HL-60/S4 treated with phorbol 12-myristate 13-acetate at 8.2 ng/mL for 4 days and 3 days (cell line): Measurements from ENCODE around the gene ACVR2A.

ENCODE experiments used
- in situ Hi-C: fragments of 300-500 bp; cut with MboI; formaldehyde crosslinking; loops from 2 replicates; pipeline ENCODE4 v1.15.0; 2022; ENCODE audit warnings: low sequenced_read_pairs

ACVR2A gene

DNA sequence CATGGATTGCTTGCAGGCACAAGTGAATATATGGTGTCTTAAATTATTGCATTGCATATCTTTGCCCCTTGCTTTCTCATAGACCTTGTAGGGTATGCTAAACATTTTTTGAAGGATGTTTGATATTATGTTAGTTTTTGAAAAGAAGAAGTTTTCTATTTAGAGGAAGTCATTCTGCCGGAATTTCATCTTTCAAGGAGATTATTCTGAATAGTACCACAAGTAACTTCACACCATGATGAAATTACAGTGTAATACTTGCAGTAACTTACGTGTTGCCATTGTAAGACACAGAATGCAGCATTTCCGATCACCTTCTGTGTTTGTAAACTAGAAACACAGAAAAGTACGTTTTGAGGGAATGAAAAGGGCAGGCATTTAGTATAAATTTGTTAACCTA lies 71.9 kb downstream of the ACVR2A start:
- in situ Hi-C loops = loop anchor here (25.0 kb wide), 1 partner anchor 829 kb away; no protein-coding TSS in a partner anchor

DNA sequence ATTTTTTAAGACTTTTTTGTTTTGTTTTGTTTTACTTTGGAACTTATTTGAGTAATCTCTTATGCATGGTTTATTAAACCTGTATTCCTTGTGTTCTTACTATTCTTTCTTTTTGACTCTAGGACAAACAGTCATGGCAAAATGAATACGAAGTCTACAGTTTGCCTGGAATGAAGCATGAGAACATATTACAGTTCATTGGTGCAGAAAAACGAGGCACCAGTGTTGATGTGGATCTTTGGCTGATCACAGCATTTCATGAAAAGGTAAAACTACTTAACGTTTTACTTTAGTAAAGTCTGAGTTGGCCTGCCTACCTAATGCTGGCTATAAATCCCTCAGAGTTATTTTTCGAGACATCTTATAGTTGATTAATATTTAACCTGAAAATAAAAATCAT lies 72.3 kb downstream of the ACVR2A start:
- in situ Hi-C loops = loop anchor here (25.0 kb wide), 1 partner anchor 830 kb away; no protein-coding TSS in a partner anchor

DNA sequence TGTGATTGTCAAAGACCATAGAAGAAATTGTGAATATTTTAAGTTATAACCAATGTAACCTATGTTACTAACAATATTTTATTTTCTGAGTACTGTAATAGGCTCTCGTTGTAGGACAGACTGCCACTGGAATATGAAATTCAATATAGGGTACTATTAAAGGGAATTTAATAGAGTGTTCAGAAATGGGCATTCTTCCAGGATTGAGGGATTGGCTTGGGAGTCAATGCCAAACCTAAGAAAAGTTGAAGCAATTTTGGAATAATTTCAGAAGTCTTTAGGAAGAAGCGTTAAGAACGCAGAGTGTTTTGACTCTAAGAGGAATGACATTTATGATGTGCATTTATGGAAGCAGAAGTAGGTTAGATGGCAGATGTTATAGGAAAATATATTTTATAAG lies 79.0 kb downstream of the ACVR2A start:
- in situ Hi-C loops = loop anchor here (25.0 kb wide), 1 partner anchor 837 kb away; no protein-coding TSS in a partner anchor

DNA sequence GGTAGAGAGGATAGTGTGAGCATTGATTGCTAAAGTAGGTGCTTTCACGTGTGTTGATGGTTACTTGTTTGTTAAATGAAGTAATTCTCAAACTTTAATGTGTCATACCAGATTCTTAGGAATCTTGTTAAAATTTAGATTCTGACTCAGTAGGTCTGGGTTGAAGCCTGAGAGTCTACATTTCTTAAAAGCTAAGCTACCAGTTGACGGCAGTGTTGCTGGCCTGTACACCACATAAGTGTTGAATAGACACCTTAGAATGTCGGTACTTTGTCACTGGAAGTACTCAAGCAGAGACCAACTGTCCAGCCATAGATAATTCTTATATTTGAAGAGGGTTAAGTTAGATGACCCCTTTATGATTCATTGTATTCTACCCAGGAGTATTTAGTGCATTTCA lies 79.8 kb downstream of the ACVR2A start:
- in situ Hi-C loops = loop anchor here (25.0 kb wide), 2 partner anchors 837 to 1063 kb away; no protein-coding TSS in a partner anchor

DNA sequence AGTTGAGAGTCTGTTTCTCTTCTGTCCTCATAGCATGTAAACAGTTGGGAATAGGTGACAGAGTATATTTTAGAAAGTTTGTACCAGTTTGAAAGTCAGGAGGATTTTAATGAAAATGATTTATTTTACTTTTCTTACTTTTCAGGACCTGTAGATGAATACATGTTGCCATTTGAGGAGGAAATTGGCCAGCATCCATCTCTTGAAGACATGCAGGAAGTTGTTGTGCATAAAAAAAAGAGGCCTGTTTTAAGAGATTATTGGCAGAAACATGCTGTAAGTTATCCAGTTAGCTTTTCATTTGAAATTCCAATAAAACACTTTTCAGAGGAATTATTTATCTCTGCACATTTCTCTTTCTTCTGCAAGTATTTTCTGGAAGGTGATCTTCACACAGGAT lies 81.1 kb downstream of the ACVR2A start:
- in situ Hi-C loops = loop anchor here (25.0 kb wide), 1 partner anchor 1061 kb away; no protein-coding TSS in a partner anchor

DNA sequence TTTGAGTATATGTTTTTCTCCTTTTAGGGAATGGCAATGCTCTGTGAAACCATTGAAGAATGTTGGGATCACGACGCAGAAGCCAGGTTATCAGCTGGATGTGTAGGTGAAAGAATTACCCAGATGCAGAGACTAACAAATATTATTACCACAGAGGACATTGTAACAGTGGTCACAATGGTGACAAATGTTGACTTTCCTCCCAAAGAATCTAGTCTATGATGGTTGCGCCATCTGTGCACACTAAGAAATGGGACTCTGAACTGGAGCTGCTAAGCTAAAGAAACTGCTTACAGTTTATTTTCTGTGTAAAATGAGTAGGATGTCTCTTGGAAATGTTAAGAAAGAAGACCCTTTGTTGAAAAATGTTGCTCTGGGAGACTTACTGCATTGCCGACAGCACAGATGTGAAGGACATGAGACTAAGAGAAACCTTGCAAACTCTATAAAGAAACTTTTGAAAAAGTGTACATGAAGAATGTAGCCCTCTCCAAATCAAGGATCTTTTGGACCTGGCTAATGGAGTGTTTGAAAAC lies 82.3 kb downstream of the ACVR2A start:
- in situ Hi-C loops = loop anchor here (25.0 kb wide), 1 partner anchor 1060 kb away; no protein-coding TSS in a partner anchor

DNA sequence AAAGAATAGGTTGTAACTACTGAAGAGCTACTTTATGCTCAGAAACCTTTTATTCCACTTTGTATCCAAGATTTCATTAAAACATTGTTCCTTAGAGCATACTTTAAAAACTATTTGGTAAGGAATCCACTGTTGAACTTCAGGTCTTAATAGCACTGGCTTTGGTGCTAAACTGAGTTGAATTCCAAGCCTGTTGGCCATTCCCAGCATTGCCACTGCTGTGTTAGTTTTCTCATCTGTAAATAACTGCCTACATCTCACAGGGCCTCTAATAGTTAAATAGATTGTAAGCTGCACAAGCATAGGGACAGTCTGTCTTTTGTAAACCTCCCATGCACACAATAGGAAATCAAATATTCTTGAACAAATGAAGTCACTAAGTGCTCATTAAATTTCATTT lies 89.1 kb downstream of the ACVR2A start:
- in situ Hi-C loops = loop anchor here (25.0 kb wide), 1 partner anchor 1053 kb away; no protein-coding TSS in a partner anchor

DNA sequence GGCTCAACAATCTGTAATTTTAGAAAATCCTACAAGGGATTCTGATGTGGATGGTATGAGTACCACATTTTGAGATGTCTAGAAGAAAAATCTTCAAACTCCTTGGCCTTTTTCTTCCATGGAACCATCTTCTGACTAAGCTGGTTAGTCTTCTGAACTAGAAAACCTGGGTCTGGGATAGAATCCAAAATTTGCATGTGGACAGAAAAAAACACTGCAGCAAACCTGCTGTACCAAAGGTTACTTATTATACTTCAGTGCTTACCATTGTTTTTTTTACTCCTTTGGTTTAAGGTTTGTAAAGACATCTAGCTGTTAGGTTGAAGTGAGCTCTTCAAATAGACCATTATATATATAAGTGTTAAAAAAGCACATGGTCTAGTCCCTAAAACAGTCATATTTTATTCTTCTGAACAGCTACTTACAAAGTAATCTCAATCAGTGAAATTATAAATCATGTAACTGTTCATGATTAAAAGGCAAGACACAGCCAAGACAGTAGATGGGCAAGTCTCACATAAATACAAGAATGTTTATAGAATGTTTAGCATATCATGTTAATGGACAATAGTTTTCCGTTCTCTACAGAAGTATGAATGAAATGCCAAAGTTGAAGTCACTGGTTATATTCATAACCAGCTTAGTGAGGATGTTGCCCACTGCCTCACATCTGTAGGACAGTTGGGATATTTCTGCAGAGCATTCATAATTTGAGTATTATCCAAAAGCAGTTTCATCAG lies 90.2 kb downstream of the ACVR2A start:
- in situ Hi-C loops = loop anchor here (25.0 kb wide), 1 partner anchor 1052 kb away; no protein-coding TSS in a partner anchor

DNA sequence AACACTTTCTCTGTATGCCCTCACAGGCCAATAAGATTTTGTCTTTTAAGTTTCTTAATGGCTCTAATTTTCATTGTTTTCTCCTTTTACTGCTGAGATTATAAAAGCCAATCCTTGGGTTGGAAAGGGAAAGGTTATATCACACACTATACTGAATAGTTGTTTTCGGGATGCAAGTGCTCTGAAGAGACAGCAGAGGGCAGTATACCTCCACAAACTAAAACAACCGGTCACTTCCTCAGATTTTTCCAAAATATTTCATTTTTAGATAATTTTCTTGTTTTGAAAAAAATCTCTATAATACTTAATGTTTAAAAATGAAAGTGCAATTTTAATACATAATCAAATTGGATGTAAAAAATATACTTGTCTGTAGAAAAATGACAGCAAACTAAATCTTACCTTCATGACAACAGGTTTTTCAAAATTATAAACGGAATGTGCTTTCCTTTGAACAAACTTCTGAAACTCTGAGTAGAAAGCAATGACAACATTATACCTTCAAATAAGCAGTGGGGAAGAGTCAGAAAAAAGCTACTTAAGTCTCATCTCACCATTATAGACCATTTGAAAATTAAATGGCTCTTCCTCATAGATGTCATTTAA lies 93.0 kb downstream of the ACVR2A start:
- in situ Hi-C loops = loop anchor here (25.0 kb wide), 1 partner anchor 1049 kb away; no protein-coding TSS in a partner anchor

DNA sequence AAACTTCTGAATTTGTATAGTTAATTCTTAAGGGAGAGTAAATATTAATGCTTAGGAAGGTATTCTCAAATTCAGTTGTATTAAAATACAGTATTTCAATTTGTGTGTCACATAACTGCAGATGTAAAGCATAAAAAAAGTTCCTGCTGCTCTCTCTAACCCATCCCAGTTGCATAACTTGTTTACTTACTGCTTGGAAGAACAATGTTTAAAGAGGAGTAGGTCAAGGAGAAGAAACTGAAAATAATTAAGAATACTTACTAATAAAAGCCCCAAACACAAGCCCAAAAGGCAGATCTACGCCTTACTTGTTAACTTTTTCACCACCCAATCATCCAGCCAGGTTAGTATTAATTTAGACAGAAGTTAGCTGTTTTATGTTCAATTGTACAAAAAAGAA lies 94.5 kb downstream of the ACVR2A start:
- in situ Hi-C loops = loop anchor here (25.0 kb wide), 1 partner anchor 1048 kb away; no protein-coding TSS in a partner anchor

DNA sequence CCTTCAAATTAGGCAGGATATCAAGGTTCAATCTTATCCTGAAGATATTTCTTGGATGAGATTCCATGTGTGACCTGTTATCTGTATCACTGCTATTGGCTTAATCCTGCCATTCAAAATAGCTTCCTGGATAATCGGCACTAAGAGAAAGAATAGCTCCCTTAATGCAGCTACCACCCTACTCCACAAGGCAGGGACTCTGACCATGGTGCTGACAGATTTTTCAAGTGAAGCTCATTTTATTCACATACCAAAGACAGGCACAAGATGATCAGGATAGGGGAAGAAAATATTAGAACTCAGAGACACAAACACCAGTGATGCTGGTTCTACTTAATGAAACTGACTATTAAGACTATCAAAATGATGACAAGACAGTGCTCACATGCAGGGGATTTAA lies 100.8 kb downstream of the ACVR2A start:
- in situ Hi-C loops = loop anchor here (25.0 kb wide), 1 partner anchor 1042 kb away; no protein-coding TSS in a partner anchor

DNA sequence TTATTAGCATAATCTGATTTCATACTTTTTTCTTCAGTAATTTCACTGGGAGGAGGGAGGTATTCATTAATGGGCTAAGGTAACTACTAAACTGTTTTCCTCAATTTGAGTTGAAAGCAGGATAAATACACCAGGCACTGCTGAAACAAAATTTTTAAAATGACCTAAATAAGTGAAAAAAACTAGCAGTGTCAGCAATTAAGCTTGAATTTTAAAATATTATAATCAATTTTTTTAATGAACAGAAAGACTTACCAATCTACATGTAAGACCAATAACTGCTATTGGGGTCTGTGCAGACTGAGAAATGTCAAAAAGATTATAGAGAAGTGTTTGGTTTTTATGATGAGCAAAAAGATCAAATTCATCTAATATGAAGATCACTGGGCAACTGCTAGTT lies 107.3 kb downstream of the ACVR2A start:
- in situ Hi-C loops = no loop called here

DNA sequence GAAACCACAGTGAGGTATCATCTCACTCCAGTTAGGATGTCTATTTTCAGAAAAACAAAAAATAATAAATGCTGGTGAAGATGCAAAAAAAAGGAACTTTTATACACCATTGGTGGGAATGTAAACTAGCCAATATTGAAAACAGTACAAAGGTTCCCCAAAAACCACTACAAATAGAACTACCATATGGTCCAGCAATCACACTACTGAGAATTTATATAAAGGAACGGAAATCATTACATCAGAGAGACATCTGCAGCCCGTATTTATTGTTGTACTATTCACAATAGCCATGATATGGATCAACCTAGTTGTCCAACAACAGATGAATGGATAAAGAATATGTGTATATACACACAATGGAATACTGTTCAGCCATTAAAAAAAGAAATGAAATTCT lies 123.7 kb downstream of the ACVR2A start:
- in situ Hi-C loops = no loop called here

DNA sequence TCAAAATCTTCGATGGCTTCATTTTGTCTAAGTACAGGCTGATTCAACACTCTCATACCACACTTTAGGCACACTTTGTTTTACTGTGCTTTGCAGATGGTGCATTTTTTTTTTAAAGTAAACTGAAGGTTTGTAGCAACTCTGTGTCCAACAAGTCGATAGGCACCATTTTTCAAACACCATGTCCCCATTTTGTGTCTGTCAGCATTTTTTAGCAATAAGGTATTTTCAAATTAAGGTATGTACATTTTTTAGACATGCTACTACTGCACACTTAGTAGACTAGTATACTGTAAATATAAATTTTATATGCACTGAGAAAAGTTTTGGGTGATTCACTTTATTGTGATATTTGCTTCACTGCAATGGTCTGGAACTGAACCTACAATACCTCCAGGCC lies 131.3 kb downstream of the ACVR2A start:
- in situ Hi-C loops = no loop called here

DNA sequence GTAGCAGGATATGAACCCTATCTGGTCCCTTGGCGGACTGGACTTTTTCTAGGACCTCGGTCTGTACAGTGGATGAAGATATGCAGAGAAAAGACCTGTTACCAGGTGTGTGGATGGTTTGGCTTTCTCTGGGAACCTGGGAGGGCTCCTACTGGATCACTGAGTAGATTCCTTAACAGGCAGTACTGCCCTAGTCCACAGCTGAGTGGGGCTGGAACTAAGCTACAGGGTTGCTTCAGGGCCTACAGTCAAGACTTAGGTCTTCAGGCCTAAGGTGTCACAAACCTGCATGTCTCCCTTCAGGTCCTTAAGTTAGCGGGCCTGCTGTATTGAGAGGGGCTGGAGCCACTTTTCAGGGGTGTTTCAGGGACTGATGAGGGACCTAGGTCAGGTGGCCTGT lies 132.8 kb downstream of the ACVR2A start:
- in situ Hi-C loops = no loop called here
